D341Med (cell line): ENCODE measurements around the gene PKIG.

Experiments used
- DNase-seq: peaks from one replicate; pipeline ENCODE4 v3.0.0; 2012; ENCODE audit warnings: low spot score

PKIG gene

GRCh38 chr20:44620030-44620429 lies 37.7 kb downstream of the PKIG start:
- no peak for DNase-seq

GRCh38 chr20:44621325-44621724 lies 38.9 kb downstream of the PKIG start:
- no peak for DNase-seq

- DNase-seq = no peak
Measured at GRCh38 chr20:44621939-44622338, 39.6 kb downstream of the PKIG start.

GRCh38 chr20:44622501-44623270 lies 40.3 kb downstream of the PKIG start:
- DNase-seq = no peak

GRCh38 chr20:44624152-44624551 lies 41.8 kb downstream of the PKIG start:
- DNase-seq = no peak

GRCh38 chr20:44624743-44625271 lies 42.4 kb downstream of the PKIG start:
- no peak for DNase-seq

- no peak for DNase-seq
Measured at GRCh38 chr20:44625361-44625760, 43.0 kb downstream of the PKIG start.

- no peak for DNase-seq
Measured at GRCh38 chr20:44626278-44626677, 43.9 kb downstream of the PKIG start.

- DNase-seq = no peak
Measured at GRCh38 chr20:44627364-44628010, 45.1 kb downstream of the PKIG start.

- no peak for DNase-seq
Measured at GRCh38 chr20:44629017-44629385, 46.6 kb downstream of the PKIG start.

GRCh38 chr20:44629542-44629941 lies 47.2 kb downstream of the PKIG start:
- no peak for DNase-seq

GRCh38 chr20:44630297-44630696 lies 47.9 kb downstream of the PKIG start:
- DNase-seq = no peak

GRCh38 chr20:44632103-44632752 lies 49.8 kb downstream of the PKIG start:
- peak; percentile 66 for DNase-seq

GRCh38 chr20:44633187-44633810 lies 50.9 kb downstream of the PKIG start:
- no peak for DNase-seq

GRCh38 chr20:44633872-44634600 lies 51.7 kb downstream of the PKIG start:
- no peak for DNase-seq

- DNase-seq = no peak
Measured at GRCh38 chr20:44635877-44636276, 53.5 kb downstream of the PKIG start.

GRCh38 chr20:44637042-44637441 lies 54.7 kb downstream of the PKIG start:
- no peak for DNase-seq

GRCh38 chr20:44637522-44638372 lies 55.4 kb downstream of the PKIG start:
- DNase-seq = no peak

- no peak for DNase-seq
Measured at GRCh38 chr20:44640522-44640921, 58.1 kb downstream of the PKIG start.

- no peak for DNase-seq
Measured at GRCh38 chr20:44641325-44641724, 58.9 kb downstream of the PKIG start.
